Measurements from ENCODE around the gene ARID4B.
"Not testable (repeated sequence)": the region's sequence is repeated elsewhere in the genome, so short reads cannot be mapped to it uniquely, and the experiment has no call there.

The ARID4B gene

GRCh38 chr1:235297579-235297978, 30.4 kb downstream of the ARID4B start:
- no peak for DNase-seq

GRCh38 chr1:235296729-235297128, 31.2 kb downstream of the ARID4B start:
- no peak for DNase-seq

GRCh38 chr1:235295902-235296350, 32.1 kb downstream of the ARID4B start:
- DNase-seq, result no peak

- DNase-seq, result no peak
Observed at GRCh38 chr1:235293322-235293942, 34.5 kb downstream of the ARID4B start.

GRCh38 chr1:235292790-235293189, 35.2 kb downstream of the ARID4B start:
- no peak for DNase-seq

- DNase-seq, result peak; percentile 33
Observed at GRCh38 chr1:235291599-235292091, 36.3 kb downstream of the ARID4B start.

GRCh38 chr1:235290740-235291502, 37.1 kb downstream of the ARID4B start:
- no peak for DNase-seq

GRCh38 chr1:235289859-235290739, 37.9 kb downstream of the ARID4B start:
- DNase-seq, result no peak

GRCh38 chr1:235287208-235287882, 40.6 kb downstream of the ARID4B start:
- no peak for DNase-seq

- no peak for DNase-seq
Observed at GRCh38 chr1:235286667-235287066, 41.3 kb downstream of the ARID4B start.

- no peak for DNase-seq
Observed at GRCh38 chr1:235284231-235284769, 43.7 kb downstream of the ARID4B start.

- DNase-seq, result not testable (repeated sequence)
Observed at GRCh38 chr1:235283636-235284035, 44.3 kb downstream of the ARID4B start.

- DNase-seq, result no peak
Observed at GRCh38 chr1:235280467-235280866, 47.5 kb downstream of the ARID4B start.

GRCh38 chr1:235279694-235280093, 48.3 kb downstream of the ARID4B start:
- DNase-seq, result no peak

GRCh38 chr1:235278915-235279292, 49.1 kb downstream of the ARID4B start:
- DNase-seq, result no peak

GRCh38 chr1:235278233-235278914, 49.6 kb downstream of the ARID4B start:
- no peak for DNase-seq

- no peak for DNase-seq
Observed at GRCh38 chr1:235277709-235278108, 50.3 kb downstream of the ARID4B start.

GRCh38 chr1:235275836-235276235, 52.1 kb downstream of the ARID4B start:
- DNase-seq, result no peak

- DNase-seq, result peak; percentile 30
Observed at GRCh38 chr1:235275223-235275622, 52.8 kb downstream of the ARID4B start.

GRCh38 chr1:235272851-235273250, 55.1 kb downstream of the ARID4B start:
- no peak for DNase-seq

- peak; percentile 46 for DNase-seq
Observed at GRCh38 chr1:235270625-235271024, 57.4 kb downstream of the ARID4B start.

- not testable (repeated sequence) for DNase-seq
Observed at GRCh38 chr1:235269990-235270389, 58.0 kb downstream of the ARID4B start.

Data from inflammatory macrophage treated with lipopolysaccharide for 4 hours (primary cell).